ENCODE data around the gene IARS2. TPM values are rescaled to one million over a fixed set of nuclear protein-coding genes. Genes with fewer than 3 reads are reported as not detected.
"Not testable (repeated sequence)": the region's sequence is repeated elsewhere in the genome, so short reads cannot be mapped to it uniquely, and the experiment has no call there.

Gene IARS2
- total RNA-seq, 1 experiment from 2014 or later, result 176 TPM

- DNase-seq (ENCODE audit: low spot score), result no peak
These were observed 70.6 kb downstream of the IARS2 start for GRCh38 chr1:220164517-220164916.

- no peak for DNase-seq (ENCODE audit: low spot score)
These were observed 72.9 kb downstream of the IARS2 start for GRCh38 chr1:220166853-220167252.

GRCh38 chr1:220169887-220170286 lies 76.0 kb downstream of the IARS2 start:
- not testable (repeated sequence) for DNase-seq (ENCODE audit: low spot score)

GRCh38 chr1:220170836-220171526 lies 77.0 kb downstream of the IARS2 start:
- DNase-seq (ENCODE audit: low spot score), result no peak

GRCh38 chr1:220176540-220176939 lies 82.6 kb downstream of the IARS2 start:
- no peak for DNase-seq (ENCODE audit: low spot score)

GRCh38 chr1:220182111-220182510 lies 88.2 kb downstream of the IARS2 start:
- no peak for DNase-seq (ENCODE audit: low spot score)

GRCh38 chr1:220182656-220183055 lies 88.7 kb downstream of the IARS2 start:
- no peak for DNase-seq (ENCODE audit: low spot score)

- DNase-seq (ENCODE audit: low spot score), result no peak
These were observed 90.6 kb downstream of the IARS2 start for GRCh38 chr1:220184506-220184905.

- no peak for DNase-seq (ENCODE audit: low spot score)
These were observed 92.8 kb downstream of the IARS2 start for GRCh38 chr1:220186752-220187151.

GRCh38 chr1:220188538-220188937 lies 94.6 kb downstream of the IARS2 start:
- no peak for DNase-seq (ENCODE audit: low spot score)

GRCh38 chr1:220189750-220190347 lies 95.9 kb downstream of the IARS2 start:
- DNase-seq (ENCODE audit: low spot score), result peak; percentile 18

GRCh38 chr1:220195701-220196100 lies 101.8 kb downstream of the IARS2 start:
- DNase-seq (ENCODE audit: low spot score), result no peak

Other genes starting within 250 kb of the IARS2 start
- not detected in 2 replicates for gene SLC30A10, start 165.6 kb upstream of the IARS2 start, total RNA-seq (2014; rRNA removed; shearing (Covaris generic))
- gene EPRS1, start 47.6 kb upstream of the IARS2 start, total RNA-seq (2014; rRNA removed; shearing (Covaris generic)), result 108 and 116 TPM in 2 replicates
- gene BPNT1, start 4.3 kb upstream of the IARS2 start, total RNA-seq (2014; rRNA removed; shearing (Covaris generic)), result 58.3 and 67.1 TPM in 2 replicates
- 24.0 and 30.0 TPM in 2 replicates for gene RAB3GAP2, start 178.3 kb downstream of the IARS2 start, total RNA-seq (2014; rRNA removed; shearing (Covaris generic))

Data from A172 (cell line).